OCI-LY7 (cell line): ENCODE results near the gene GLI3. TPM values are rescaled to one million over a fixed set of nuclear protein-coding genes. Genes with fewer than 3 reads are reported as not detected.

ENCODE experiments used
- BruUV-seq: library from RNA; stranded (reverse); fragments of 400-500 nt; replicated peaks from 2 replicates; lab custom pipeline; 2021; lab: Mats Ljungman, UMichigan
- CTCF ChIA-PET: fragments of 300-600 bp; sonication (Branson Sonifier 250); formaldehyde crosslinking; loops from one replicate; lab custom pipeline; 2022; ENCODE audit warnings: antibody characterized with exemption; ENCODE audit not compliant: unreplicated experiment; lab: Charles Lee
- POLR2A ChIA-PET: fragments of 300-600 bp; sonication (Branson Sonifier 250); formaldehyde crosslinking; loops from one replicate; lab custom pipeline; 2022; ENCODE audit warnings: antibody characterized with exemption; lab: Charles Lee
- DNase-seq: peaks from one replicate; pipeline ENCODE4 v3.0.0-alpha.2; 2015; ENCODE audit warnings: low spot score
- H2AFZ ChIP-seq: fragments of 200-600 bp; sonication (generic), shearing (Covaris generic); 2 replicates; pipeline ENCODE4 v1.6.1; 2014; ENCODE audit warnings: mild to moderate bottlenecking, antibody characterized with exemption, low read length, moderate library complexity
- H3K27ac ChIP-seq: fragments of 200-600 bp; sonication (generic); 2 replicates; pipeline ENCODE4 v1.5.1; 2014; ENCODE audit warnings: mixed run types, low read depth, mild to moderate bottlenecking, moderate library complexity, low read length, inconsistent platforms; ENCODE audit not compliant: poor library complexity, severe bottlenecking
- H3K36me3 ChIP-seq: fragments of 200-600 bp; sonication (generic); 2 replicates; pipeline ENCODE4 v1.6.1; 2014; ENCODE audit warnings: mild to moderate bottlenecking, antibody characterized with exemption, low read length, moderate library complexity, mixed read lengths; ENCODE audit not compliant: insufficient read depth
- H3K4me1 ChIP-seq: fragments of 200-600 bp; sonication (generic); 2 replicates; pipeline ENCODE4 v1.5.1; 2014; ENCODE audit warnings: mild to moderate bottlenecking, low read length; ENCODE audit not compliant: insufficient read depth, poor library complexity, severe bottlenecking
- H3K4me2 ChIP-seq: fragments of 200-600 bp; sonication (generic); 2 replicates; pipeline ENCODE4 v1.6.1; 2014; ENCODE audit warnings: mild to moderate bottlenecking, low read length
- H3K4me3 ChIP-seq: fragments of 200-600 bp; sonication (generic); 2 replicates; pipeline ENCODE4 v1.5.1; 2014; ENCODE audit warnings: mild to moderate bottlenecking, low read depth, low read length; ENCODE audit not compliant: poor library complexity, severe bottlenecking
- H3K79me2 ChIP-seq: fragments of 200-600 bp; sonication (generic); 2 replicates; pipeline ENCODE4 v1.6.1; 2016; ENCODE audit warnings: low read depth, mild to moderate bottlenecking, low read length, moderate library complexity, mixed read lengths; ENCODE audit not compliant: insufficient read depth
- H3K9me2 ChIP-seq: fragments of 200-600 bp; sonication (generic); 2 replicates; pipeline ENCODE4 v1.6.1; 2016; ENCODE audit warnings: mild to moderate bottlenecking, low read length, mixed read lengths; ENCODE audit not compliant: insufficient read depth
- H3K9me3 ChIP-seq: fragments of 200-600 bp; sonication (generic); 2 replicates; pipeline ENCODE4 v1.6.1; 2014; ENCODE audit warnings: mild to moderate bottlenecking, mixed run types, low read length, mixed read lengths
- H4K20me1 ChIP-seq: fragments of 200-600 bp; sonication (generic); 2 replicates; pipeline ENCODE4 v1.6.1; 2014; ENCODE audit warnings: mild to moderate bottlenecking, antibody characterized with exemption, low read length, moderate library complexity, mixed read lengths; ENCODE audit not compliant: insufficient read depth
- CTCF ChIP-seq: fragments of 200-600 bp; sonication (generic); conservative IDR thresholded peaks from 2 replicates; pipeline ENCODE4 v1.5.1; 2014; ENCODE audit warnings: mild to moderate bottlenecking, antibody characterized with exemption, low read length, moderate library complexity, mixed read lengths
- EZH2phosphoT487 ChIP-seq: fragments of 200-600 bp; sonication (generic); IDR thresholded peaks from 2 replicates; pipeline ENCODE4 v1.6.1; 2018; ENCODE audit warnings: low read depth, borderline replicate concordance, mild to moderate bottlenecking, mixed run types, antibody characterized with exemption, low read length, moderate library complexity, mixed read lengths
- intact Hi-C: fragments of 100-400 bp; cut with micrococcal nuclease; formaldehyde crosslinking; loops from one replicate; pipeline ENCODE4 v1.10.0; 2022; ENCODE audit not compliant: unreplicated experiment
- total RNA-seq, 2 experiments: library from RNA; depleted of rRNA in 1 of 2; stranded (reverse); fragments of >200 nt in 1 of 2; shearing (Covaris generic) in 1 of 2; gene quantifications; 2 replicates each; pipeline ENCODE4 v1.2.3, GENCODE V29; 2014 to 2022

GLI3 gene
- total RNA-seq, 2 experiments from 2014 or later = not detected

- Histone ChIP-seq H2AFZ (no peak overlapping the region), H3K27ac (no peak overlapping the region), H3K9me3 (no peaks in the 10 kb centered on the region), H3K4me2 (no peak overlapping the region), H3K79me2 (no peaks in the 10 kb centered on the region), H4K20me1 (no peaks in the 10 kb centered on the region), H3K4me1 (no peaks in the 10 kb centered on the region), H3K4me3 (no peak overlapping the region), H3K36me3 (no peaks in the 10 kb centered on the region), H3K9me2 (no peaks in the 10 kb centered on the region)
- no peak for TF ChIP-seq CTCF
- TF ChIP-seq EZH2phosphoT487 = no peak
- ChIA-PET POLR2A (no interaction called here), CTCF (no interaction called here)
- DNase-seq = no peak
- intact Hi-C loops = no loop called here
- no TSS peak for BruUV-seq
These were observed 110.4 kb downstream of the GLI3 start for GRCh38 chr7:42126475-42127231.

GRCh38 chr7:42125321-42125720 is 111.7 kb downstream of the GLI3 start:
- H3K36me3 ChIP-seq = no peaks in the 10 kb centered on the region
- H3K79me2 ChIP-seq = no peaks in the 10 kb centered on the region
- no peak for DNase-seq
- no peaks in the 10 kb centered on the region for H4K20me1 ChIP-seq
- CTCF ChIA-PET = no interaction called here
- intact Hi-C loops = no loop called here
- no TSS peak for BruUV-seq
- no peak overlapping the region for H3K27ac ChIP-seq
- H3K4me3 ChIP-seq = no peak overlapping the region
- no peak overlapping the region for H2AFZ ChIP-seq
- H3K9me2 ChIP-seq = no peaks in the 10 kb centered on the region
- POLR2A ChIA-PET = no interaction called here
- TF ChIP-seq CTCF = no peak
- TF ChIP-seq EZH2phosphoT487 = no peak
- H3K9me3 ChIP-seq = no peaks in the 10 kb centered on the region
- H3K4me2 ChIP-seq = no peak overlapping the region
- no peaks in the 10 kb centered on the region for H3K4me1 ChIP-seq

GRCh38 chr7:42123716-42124115 is 113.3 kb downstream of the GLI3 start:
- H3K9me2 ChIP-seq = no peaks in the 10 kb centered on the region
- CTCF ChIA-PET = no interaction called here
- no peaks in the 10 kb centered on the region for H3K9me3 ChIP-seq
- no peak overlapping the region for H2AFZ ChIP-seq
- BruUV-seq = no TSS peak
- no peaks in the 10 kb centered on the region for H3K79me2 ChIP-seq
- intact Hi-C loops = no loop called here
- H3K4me2 ChIP-seq = no peak overlapping the region
- H3K36me3 ChIP-seq = no peaks in the 10 kb centered on the region
- no peak overlapping the region for H3K4me3 ChIP-seq
- H4K20me1 ChIP-seq = no peaks in the 10 kb centered on the region
- no peaks in the 10 kb centered on the region for H3K4me1 ChIP-seq
- no peak overlapping the region for H3K27ac ChIP-seq
- TF ChIP-seq EZH2phosphoT487 (no peak), CTCF (no peak)
- no peak for DNase-seq
- POLR2A ChIA-PET = no interaction called here
